ENCODE measurements around the gene FOXP1.
A peak's percentile ranks its signal among the peaks of the same experiment; 100 is the strongest.

Gene FOXP1

GRCh38 chr3:71583566-71584393 lies at the start of gene FOXP1:
Gene FOXP1, minus strand, starts transcription at chr3:71583728. Its CDS starts 385,347 bp downstream, at chr3:71198381.
- DNase-seq (ENCODE audit: low read depth in 2 of 2): peak; percentile 39 to 42

- no peak for DNase-seq (ENCODE audit: low read depth in 2 of 2)
These were observed 46.2 kb upstream of the FOXP1 start for GRCh38 chr3:71629711-71630110.

GRCh38 chr3:71629289-71629688 lies 45.8 kb upstream of the FOXP1 start:
- DNase-seq (ENCODE audit: low read depth in 2 of 2): no peak

- no peak for DNase-seq (ENCODE audit: low read depth in 2 of 2)
These were observed 45.0 kb upstream of the FOXP1 start for GRCh38 chr3:71628522-71628921.

- DNase-seq (ENCODE audit: low read depth in 2 of 2): no peak
These were observed 42.1 kb upstream of the FOXP1 start for GRCh38 chr3:71625676-71626075.

GRCh38 chr3:71621825-71622537 lies 38.5 kb upstream of the FOXP1 start:
- no peak for DNase-seq (ENCODE audit: low read depth in 2 of 2)

DNA sequence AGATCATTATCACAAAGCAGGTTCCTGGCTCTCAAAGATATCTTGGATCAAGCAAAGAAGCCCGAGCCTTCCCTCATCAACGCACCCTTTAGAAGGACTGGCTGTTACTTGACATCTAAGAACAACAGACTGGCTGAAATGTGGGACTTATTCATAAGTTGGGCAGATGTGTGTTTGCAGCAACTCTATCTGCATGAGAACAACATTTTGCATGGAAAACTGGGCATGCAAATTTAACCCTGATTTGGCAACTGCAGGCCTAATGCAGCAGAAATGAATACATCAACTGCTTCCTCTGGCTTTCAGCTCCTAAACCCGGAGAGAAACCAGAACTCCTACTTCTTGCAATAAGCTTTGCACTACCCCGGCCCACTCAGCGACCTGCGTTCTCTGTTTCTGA lies 35.0 kb upstream of the FOXP1 start:
- DNase-seq (ENCODE audit: low read depth in 2 of 2): no peak

GRCh38 chr3:71616571-71617021 lies 33.1 kb upstream of the FOXP1 start:
- DNase-seq (ENCODE audit: low read depth in 2 of 2): no peak

DNA sequence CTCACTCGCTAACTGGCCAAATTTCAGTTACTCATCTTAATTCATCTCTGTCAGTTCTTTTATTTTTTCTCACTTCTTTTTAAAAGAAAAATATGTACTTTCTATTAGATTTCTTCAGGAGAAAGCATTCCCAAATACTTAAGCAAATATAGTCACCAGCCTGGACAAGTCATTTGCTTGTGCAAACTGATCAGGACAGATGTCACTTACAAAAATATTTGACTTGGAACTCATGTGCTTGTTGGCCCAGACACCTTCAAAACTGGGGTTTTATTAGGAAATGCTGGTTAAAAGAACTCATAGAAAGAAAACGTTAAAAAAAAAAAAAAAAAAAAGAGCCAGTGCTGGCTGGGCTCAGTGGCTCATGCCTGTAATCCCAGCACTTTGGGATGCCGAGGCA lies 31.3 kb upstream of the FOXP1 start:
- DNase-seq (ENCODE audit: low read depth in 2 of 2): no peak

- no peak for DNase-seq (ENCODE audit: low read depth in 2 of 2)
These were observed 30.9 kb upstream of the FOXP1 start for GRCh38 chr3:71614426-71614825.

GRCh38 chr3:71611099-71611498 lies 27.6 kb upstream of the FOXP1 start:
- no peak for DNase-seq (ENCODE audit: low read depth in 2 of 2)

- DNase-seq (ENCODE audit: low read depth in 2 of 2): no peak
These were observed 23.8 kb upstream of the FOXP1 start for GRCh38 chr3:71607364-71607763.

DNA sequence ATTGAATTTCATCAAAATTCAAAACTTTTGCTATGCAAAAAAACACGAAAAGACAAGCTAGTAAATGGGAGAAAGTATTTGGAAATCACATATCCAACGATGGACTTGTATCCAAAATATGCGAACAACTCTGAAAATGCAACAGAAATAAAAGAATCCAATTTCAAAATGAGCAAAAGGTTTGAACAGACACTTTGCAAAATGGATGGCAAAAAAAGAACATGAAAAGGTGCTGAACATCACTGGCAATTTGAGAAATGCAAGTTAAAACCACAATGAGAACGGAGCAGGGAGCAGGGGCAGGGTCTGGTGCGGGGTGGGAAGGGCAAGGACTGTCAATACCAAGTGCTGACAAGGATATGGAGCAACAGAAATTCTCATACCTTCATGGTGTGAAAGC lies 23.1 kb upstream of the FOXP1 start:
- no peak for DNase-seq (ENCODE audit: low read depth in 2 of 2)

- no peak for DNase-seq (ENCODE audit: low read depth in 2 of 2)
These were observed 18.7 kb upstream of the FOXP1 start for GRCh38 chr3:71602256-71602655.

DNA sequence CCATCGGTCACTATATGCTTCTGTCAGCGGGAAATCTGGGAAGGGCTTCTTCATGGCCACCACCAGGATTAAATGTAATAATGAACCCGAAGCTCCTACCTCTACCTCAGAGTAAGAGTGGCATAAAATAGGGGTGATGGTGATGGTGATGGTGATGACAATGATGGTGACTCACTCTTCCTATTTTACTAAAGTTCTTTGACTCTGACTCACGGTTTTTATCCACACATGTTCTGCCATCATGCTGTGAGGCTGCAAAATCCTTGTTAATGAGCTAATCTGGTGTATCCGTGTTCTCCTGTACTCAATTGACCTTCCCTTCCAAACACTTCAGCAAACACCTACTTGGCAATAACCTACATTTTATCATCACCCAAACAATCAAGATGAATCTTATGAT lies 18.3 kb upstream of the FOXP1 start:
- no peak for DNase-seq (ENCODE audit: low read depth in 2 of 2)

GRCh38 chr3:71600646-71601288 lies 17.2 kb upstream of the FOXP1 start:
- DNase-seq (ENCODE audit: low read depth in 2 of 2): no peak

DNA sequence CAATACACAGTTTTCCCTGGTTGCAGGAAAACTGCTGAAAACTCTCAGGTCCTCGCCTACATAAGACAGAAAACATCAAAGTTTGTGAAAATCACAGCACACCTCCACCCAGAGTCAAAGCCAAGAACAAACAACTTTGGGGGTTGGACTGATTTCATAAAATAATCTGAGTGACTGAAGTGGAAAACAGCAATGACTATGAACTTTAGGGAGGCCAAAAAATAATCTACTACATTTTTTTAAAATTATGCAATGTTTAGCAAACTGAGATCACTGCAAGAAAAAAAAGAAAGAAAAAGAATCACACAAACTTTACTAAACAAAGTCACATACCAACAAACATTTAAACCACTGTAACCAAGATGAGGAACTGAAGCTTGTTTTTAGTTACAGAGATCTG lies 15.9 kb upstream of the FOXP1 start:
- no peak for DNase-seq (ENCODE audit: low read depth in 2 of 2)

DNA sequence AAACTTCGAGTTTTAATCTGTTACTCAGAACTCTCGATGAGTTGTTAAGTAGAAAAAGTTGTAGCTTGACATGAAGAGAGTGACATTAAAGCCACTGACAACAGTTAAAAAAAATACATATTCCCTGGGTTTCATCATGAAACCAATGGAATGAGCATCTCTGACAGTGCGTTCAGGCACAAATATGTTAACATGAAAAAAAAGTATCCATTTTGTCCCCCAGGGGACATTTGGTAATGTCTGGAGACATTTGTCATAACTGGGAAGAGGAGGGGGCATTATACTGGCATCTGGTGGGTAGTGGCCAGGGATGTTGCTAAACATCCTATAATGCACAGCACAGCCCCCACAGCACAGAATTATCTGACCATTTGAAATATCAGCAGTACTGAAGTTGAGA lies 14.8 kb upstream of the FOXP1 start:
- DNase-seq (ENCODE audit: low read depth in 2 of 2): no peak

DNA sequence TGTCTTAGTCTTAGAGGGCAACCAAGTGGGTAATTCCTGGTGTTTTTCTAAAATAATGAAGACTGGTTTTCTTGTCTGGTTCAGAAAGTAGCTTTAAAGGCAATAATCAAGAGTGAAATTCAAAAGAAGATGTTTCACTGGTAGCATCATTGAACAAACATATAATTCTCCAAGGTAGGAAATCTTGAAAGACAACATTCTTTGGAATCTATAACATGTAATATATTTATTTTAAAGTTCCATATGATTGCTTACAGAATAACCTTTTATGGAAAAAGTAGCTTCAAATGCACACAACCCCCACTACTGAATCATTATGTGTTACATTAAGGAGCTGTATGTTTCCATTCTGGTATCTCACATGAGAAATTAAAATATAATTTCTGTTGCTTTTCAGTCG lies 13.8 kb upstream of the FOXP1 start:
- DNase-seq (ENCODE audit: low read depth in 2 of 2): no peak

GRCh38 chr3:71593106-71593505 lies 9.6 kb upstream of the FOXP1 start:
- DNase-seq (ENCODE audit: low read depth in 2 of 2): no peak

DNA sequence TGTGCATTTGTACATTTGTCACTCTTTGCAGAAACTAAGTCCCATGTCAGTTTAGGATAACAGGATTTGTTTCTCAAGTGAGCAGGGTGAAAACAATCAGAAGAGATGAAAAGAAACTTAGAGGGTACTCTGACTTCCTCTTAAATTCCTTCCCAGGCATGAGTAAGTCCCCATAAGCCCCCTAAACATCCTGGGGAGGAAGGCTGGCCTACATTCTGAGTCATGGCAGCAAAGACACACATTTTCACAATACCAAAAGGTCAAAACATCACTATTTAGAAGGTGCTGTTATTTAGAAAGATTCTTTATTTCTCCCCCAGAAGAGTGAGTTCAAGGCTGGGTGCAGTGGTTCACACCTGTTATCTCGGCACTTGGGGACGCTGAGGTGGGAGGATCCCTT lies 7.6 kb upstream of the FOXP1 start:
- DNase-seq (ENCODE audit: low read depth in 2 of 2): no peak

DNA sequence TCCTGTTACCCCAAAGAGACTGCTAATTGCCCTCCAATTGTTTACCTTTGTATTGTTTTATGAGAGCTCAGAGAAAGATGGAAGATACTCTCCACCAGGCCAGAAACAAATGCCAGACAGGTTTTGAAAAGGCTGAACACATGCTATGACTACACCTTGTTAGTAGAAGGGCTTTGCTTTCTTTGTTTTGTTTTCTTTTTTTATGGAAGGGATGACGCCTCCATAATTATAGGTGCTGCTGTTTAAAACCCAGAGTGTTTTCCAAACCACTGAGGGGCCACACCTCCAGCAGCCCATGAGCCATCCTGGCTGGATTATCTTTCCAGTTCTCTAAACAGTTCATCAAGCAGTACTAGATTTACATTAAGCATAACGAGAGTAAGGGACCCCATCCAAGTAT lies 5.6 kb upstream of the FOXP1 start:
- DNase-seq (ENCODE audit: low read depth in 2 of 2): no peak

- DNase-seq (ENCODE audit: low read depth in 2 of 2): no peak
These were observed 4.4 kb upstream of the FOXP1 start for GRCh38 chr3:71587958-71588357.
